Femur (tissue), 1 donor: Measurements from ENCODE around the gene DUS4L.

Experiments
- DNase-seq: peaks from one replicate; pipeline ENCODE4 v3.0.0-alpha.2; 2017

The DUS4L gene

DNA sequence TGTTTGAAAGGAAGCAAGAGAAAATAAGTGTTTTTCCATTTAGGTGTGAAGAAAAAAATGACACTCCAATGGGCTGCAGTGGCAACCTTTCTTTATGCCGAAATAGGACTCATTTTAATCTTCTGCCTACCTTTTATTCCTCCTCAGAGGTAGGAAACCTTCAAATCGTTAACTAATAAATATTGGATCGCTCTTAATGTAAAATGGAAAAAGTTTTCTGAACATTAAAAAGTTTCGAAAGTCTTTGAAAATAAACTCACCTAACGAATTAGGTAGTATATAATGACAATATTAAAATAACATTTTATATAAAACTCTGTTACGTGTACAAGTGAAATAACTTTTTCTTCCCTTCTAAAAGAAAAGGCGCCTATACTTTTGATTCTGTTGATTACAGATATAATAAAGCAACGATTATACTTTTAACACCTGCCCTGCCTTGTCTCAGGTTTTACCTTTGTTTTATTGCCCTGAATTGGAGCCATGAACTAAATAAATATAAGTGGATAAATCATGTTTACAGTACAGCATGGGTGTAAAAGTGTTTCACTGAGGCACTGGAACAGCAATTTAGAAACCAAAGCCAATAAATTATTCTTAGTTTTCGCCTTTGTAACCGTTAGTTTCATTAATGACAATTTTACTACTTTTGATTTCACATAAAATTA is 17.1 kb downstream of the DUS4L start:
- DNase-seq = no peak

DNA sequence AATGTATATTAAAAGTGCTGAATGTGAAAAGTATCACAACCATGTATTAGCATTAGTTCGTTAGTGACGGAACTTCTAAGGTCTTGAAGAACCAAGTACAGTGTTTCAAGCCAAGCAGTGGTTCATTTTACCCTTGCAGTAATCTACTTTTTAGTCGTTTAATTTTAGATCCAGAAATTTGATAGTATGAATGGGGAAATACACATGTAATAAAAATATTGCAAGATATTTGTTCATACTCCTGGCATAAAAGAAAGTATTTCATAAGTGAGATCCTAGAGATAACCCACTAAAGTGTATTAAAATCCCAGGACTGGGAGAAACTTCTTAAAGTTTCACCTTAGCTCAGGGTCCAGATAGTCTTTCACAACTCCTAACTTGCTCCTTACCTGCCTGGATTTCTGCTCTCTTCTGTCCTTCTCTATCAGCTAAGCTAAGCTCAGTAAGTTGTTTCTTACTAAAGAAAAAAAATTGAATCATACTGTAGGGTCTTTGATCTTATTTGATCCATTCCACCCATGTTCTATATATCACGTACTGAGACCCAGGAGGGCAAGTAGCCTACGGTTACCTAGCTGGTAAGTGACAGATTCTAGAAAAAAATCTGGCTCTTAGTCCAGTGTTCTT is 17.7 kb downstream of the DUS4L start:
- DNase-seq = no peak

DNA sequence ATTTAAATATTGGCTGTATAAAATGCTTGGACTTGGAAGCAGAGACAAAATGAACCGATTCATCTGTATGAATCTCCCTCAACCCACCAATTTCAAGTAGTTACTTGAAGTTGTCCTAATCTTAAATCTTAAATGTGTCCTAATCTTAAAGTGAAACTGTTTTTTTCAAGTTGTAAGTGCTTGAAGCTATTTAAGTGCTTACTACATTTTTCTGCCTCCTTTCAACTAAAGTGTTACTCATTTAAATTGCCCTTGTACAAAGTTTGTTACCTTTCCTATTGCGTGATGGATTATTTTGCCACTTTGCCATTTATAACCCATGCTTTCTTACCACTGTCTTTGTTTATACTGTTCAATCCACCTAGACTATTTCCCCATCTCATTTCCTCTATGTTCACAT is 19.1 kb downstream of the DUS4L start:
- DNase-seq = no peak

DNA sequence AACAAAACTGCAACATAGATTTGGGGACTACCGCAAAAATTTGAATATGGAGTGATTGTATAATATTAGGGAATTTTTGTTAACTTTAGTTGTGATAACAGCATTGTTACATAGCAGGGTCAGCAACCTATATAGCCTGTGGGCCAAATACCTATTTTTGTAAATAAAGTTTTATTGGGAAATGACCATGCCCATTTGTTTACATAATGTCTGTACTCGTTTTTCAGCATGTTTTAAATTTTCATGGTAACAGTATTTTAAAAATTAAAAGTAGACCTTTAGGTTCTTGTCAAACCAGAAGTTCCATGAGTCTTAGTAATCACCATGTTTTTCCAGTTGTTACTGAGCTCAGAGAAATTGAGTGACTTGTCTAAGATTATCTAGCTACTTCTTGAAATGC is 20.9 kb downstream of the DUS4L start:
- no peak for DNase-seq

DNA sequence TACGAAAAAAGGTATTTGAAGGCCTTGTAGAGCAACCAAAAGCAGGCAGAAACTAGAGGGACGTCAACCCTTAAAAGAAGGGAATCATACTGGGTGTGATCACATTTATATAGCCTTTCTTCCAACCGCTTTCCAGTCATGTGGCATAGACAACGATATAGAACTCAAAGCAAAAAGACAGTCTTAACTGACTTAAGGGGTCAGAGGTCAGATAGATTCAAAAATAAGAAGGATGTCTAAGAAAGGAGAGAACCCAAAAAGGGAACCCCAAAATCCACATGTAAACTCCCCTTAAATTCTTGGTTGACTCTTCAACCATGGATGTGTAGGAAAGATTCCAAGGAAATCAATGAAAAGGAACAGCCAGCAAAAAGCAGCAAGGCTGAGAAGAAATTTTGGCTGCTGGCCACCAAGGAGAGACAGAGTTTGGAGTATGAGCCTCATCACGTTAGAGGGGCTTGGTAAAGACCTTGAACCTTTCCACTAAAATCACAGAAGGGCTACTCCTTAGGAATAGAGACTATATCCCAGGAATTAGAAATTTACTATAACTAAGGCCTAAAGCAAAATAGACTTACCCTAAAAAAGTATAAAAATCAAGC is 24.9 kb downstream of the DUS4L start:
- no peak for DNase-seq

DNA sequence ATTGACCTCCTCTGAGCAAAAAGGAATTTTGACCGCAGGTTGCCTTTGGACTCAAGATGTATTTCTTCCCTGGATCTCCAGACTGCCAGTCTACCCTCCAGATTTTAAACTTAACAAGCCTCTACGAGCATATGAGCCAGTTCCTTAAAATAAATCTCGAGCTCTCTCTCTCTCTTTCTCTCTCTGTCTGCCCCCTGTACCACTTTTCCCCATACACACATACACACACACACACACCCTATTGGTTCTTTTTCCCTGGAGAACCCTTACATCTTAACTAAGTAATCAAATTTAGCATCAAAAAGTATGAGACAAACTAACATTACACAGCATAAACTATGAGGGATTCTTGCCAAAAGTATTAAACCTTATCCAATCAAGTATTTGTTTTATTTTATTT is 27.6 kb downstream of the DUS4L start:
- DNase-seq = no peak

DNA sequence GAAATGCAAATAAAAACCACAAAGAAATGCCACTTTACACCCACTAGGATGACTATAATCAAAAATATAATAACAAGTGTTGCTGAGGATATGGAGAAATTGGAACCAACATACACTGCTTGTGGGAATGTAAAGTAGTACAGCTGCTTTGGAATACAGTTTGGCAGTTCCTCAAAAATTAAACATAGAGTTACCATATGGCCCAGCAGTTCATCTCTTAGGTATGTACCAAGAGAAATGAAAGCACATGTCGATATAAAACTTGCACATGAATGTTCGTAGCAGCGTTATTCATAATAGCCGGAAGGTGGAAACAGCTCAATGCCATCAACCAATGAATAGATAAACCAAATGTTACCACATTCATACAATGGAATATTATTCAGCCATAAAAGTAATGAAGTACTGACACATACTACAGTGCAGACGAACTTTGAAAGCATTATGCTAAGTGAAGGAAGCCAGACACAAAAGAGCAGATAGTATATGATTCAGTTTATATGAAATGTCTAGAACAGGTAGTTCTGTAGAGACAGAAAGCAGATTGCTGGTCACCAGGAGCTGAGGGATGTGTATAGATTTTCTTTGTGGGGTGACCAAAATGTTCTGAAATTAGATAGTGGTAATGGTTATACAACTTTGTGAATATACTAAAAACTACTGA is 28.7 kb downstream of the DUS4L start:
- no peak for DNase-seq

DNA sequence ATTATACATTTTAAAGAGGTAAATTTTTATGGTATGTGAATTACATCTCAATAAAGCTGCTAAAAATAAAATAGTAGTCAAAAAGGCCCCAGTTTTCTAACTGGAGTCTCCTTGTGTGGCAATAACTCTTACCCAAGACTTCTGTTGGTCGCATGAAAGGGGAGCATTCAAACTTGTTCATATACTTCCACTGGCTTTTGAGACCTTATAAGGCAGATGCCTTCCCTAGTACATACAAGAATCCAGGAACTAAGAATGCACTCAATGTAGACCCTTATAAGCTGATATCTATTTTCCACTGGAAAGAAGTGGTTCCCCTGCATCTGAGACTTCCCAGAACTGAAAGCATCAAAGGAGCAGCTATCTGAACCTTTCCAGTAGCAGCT is 29.2 kb downstream of the DUS4L start:
- DNase-seq = no peak

DNA sequence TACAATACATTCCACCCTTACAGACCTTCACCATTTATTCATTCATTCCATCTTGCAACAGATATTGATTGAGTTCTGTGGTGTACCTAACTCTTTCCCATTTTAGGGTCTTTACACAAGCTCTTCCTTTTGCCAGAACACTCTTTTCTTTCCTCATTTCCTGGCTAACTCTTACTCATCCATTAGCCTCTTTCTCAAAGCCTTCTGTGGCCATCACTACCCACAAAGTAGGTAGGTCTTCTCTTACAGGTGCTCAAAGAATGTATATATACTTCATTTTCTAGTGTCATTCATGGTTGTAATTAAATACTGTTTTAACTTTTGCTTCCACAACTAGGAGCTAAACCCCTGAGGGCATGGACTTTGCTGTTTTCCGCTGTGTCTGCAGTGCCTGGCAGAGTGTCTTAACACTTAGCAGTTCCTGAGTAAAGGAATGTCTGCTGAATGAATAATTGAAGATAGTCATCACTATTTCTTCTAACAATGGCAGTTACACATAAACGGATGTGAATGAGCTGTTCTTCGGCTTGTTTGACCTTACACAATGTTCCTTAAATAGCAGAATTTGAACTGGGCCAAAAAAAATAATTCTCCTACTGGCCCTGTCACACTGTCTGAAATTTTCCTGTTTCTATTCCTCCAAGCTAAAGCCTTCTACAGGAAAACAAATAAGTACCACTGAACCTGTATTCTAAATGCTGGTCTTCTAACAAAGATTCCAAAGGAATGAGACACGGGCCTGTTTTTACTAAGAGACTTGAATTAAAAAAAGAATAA is 31.4 kb downstream of the DUS4L start:
- DNase-seq = no peak

DNA sequence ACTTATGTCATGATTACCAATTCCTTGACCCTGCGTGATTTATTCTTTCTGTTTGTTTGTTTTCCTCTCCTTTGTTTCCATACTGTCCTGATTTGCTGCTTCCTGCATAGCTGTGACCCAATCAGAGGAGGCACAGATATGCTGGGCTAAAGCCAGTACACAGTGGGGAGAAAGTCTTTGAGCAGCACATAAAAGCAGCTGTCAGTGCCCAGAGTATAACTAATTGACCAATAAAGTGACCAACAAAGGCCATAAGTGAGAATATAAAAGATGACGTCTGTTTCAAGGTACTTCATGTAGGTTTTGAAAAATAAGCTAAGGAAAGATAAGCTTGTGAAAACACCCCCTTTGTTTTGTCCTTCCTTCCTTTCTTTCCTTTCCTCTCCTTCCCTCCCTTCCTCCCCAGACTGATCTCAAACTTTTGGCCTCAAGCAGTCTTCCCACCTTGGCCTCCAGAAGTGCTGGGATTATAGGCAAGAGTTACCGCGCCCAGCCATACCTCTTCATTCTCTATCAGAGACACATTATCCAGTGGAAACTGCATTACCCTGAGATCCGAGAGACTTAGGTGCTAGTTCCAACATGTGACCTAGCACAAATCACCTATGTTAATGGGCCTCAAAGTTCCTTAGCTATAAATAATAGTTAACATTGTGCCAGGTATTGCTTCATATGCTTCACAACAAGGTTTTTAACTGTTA is 33.3 kb downstream of the DUS4L start:
- DNase-seq = no peak

DNA sequence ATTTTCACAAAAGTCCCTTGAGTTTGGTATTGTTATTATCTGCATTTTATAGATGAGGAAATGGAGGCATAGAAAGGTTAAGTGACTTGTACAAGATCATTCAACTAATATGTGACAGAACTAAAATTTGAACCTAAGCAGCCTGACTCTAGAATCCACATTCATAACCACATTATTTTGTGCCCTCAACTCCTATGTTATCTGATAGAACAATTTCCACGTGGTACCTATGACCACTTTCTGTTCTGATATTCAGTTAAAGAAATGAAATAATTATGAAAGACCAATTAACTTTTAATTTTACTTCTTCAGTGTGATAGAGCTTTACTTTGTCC is 33.8 kb downstream of the DUS4L start:
- DNase-seq = no peak

DNA sequence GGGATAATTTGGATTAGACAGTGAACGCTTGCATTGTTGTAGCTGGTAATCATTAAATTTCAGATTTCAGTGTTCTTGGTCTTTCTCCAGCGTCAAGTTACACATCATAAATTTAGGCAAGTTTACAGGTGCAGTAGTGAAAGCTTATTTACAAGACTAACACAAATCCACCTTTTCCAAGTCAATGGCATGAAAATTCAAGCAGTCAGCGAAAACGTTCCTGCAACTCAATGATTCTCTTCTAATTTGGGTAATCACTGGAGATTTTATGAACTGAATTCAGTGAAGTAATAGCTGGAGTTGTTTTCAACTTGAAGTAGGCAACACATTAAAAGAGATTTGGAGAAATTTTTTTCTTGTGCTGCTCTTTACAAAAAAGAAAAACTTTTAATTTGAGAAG is 34.2 kb downstream of the DUS4L start:
- no peak for DNase-seq

DNA sequence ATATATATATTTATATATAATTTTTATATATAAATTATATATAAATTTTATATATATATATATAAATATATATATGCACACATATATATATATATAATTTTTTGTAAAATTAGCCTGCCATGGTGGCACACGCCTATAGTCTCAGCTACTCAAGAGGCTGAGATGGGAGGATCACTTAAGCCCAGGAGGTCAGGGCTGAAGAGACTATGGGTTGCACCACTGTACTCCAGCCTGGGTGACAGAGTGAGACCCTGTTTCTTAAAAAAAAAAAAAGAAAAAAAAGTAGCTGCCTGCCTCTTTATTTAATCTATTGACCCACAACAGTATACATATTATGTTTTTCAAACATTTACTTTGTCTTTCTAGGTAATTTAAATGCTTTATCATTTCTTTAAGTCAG is 35.5 kb downstream of the DUS4L start:
- DNase-seq = no peak

DNA sequence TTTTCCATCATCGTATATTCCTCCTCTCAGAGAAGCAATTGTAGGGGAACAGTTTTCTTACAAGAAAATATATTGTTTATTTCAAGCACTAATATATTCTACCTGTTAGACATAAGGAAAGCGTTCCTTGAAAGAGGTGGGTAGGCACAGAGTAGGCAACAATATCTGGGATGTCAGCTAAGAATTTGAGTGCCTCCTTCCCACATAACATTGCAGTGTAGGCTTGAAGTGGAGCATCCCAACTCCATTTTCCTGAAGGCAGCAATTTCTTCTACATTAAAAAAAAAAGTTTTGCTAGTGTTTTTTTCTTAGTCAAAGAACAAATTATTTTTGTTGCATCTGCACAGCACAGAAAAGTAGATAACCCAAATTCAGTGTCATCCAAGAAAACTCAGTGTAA is 37.0 kb downstream of the DUS4L start:
- no peak for DNase-seq

DNA sequence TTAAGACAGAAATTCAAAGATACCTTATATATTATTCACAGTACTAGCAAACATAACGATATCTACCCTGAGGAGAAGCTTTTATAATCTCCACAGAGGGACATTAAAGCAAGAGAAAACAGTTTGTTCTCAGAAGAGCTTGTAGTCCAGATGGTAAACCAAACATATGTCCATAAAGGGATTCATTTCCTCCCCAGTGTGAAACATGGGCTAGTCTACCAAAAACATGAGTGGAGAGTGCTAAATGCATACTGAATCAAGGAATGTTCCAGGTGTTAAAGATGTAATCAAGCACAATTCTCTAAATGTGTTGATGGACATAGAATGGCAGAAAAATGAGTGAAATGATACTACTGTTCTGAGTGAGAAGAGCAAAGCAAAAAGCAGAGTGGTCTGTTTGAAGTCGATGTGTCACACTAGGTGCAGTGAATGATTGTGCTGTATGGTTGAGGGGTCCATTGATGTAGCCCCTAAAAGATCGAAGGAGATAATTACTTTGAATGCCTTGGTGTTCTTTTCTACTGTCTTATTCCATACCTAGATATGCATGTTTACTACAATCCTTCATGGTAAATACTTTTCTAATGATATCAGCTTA is 41.5 kb downstream of the DUS4L start:
- no peak for DNase-seq

DNA sequence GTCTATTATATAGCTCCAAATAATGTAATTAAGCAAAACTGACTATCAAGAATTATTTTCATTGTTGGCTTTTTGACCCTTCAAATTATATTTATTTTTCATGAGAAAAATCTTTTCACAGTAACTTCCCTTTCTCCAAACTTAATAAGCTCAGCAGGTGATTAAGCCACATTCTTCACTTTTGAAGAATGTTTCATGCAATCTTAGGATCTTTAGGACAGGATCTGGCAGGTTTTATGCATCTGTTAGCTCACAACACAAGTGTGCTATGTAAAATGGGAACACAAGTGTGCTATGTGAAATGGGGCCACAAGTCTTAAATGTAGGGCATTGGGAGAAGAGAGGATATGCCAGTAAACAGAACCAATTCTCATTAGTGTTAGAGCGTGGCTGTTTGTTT is 42.5 kb downstream of the DUS4L start:
- no peak for DNase-seq

DNA sequence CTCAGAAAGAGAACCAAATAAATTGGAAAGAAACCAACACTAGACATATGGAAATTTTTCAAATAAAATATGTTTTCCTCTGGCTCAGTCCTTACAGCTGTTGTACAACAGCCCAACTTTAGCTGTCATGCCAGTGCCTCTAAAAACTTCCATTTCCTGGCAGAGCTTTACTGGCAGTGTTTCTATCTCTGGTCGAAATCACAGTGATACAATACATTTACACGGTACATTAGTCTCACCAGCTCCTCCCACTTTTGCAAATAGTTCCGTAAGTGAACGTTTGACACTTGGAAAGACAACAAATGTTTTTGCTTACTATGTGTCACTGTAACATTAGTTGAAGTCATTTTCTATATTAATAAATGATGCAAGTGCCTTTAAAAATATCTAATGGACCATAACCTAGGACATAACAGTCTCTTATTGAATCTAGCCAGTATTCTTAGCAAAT is 46.1 kb downstream of the DUS4L start:
- peak; percentile 28 for DNase-seq

DNA sequence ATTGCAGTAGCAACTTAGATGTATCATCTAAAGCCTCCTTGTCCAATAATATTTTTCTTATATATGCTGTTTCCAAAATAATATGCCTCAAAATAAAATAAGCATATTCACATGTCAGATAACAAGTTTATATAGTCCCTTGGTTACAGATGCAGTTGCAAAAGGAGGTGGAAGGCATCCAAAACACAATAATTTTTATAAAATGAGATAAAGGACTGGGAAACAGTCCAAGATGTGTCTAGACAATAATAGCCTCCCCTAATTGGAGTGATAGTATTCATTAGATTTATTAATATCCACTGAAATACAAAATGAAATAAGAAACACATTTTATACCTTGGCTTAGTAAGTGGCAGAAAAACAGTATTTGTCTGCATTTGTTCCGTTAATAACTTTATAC is 46.6 kb downstream of the DUS4L start:
- no peak for DNase-seq

DNA sequence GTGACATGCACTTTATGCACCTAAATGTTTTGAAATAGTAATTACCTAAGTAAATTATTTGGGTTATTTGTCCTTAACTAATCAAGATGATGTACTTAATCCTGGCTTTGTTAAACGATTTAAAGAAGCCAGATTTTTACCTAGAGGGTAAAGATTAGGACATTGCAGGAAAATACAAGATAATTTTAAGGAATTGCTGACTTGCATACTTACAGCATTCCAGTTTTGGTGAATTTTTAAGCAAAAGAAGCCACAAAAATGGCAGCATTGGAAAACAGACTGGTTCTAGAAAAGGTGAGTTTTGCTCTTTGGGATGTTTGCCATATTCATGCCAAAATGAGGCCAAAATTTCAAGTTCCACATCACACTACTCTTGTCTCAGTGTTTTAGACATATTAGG is 49.7 kb downstream of the DUS4L start:
- DNase-seq = no peak

DNA sequence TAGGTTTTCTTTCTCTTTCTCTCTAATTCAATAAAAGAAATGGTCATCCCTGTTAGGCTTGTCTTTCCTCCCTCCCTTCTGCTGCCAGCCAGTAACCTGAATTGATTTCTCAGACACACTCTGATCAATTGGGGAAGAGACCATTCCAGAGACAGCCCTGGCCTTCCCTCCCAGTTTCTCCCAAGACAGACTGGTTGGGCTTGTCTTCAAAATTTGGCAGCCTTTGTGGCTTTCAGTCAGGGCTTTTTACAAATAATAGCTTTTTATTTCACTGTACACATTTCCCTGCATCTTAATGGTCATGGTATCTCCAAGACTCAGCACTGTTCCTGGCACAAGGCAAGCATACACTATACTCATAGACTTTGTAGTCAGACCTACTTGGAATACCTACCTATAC is 50.2 kb downstream of the DUS4L start:
- no peak for DNase-seq

DNA sequence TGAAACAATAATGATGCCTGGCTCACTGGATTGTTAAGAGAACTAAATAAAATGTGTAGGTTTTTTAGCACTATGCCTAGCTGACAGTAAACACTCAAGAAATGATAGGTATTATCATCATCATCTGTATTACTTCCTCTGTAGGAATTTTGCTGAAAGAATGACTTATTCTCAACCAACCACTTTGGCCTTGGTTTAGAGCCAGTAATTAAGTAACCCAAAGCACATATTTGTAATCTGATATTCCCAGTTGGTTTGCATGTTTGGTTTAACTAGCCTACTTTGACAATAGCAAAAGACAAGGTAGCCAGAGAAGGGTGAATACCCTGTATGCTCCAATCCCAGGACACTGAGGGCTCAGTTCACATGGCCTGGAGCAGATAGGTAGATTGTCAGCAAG is 50.7 kb downstream of the DUS4L start:
- no peak for DNase-seq

DNA sequence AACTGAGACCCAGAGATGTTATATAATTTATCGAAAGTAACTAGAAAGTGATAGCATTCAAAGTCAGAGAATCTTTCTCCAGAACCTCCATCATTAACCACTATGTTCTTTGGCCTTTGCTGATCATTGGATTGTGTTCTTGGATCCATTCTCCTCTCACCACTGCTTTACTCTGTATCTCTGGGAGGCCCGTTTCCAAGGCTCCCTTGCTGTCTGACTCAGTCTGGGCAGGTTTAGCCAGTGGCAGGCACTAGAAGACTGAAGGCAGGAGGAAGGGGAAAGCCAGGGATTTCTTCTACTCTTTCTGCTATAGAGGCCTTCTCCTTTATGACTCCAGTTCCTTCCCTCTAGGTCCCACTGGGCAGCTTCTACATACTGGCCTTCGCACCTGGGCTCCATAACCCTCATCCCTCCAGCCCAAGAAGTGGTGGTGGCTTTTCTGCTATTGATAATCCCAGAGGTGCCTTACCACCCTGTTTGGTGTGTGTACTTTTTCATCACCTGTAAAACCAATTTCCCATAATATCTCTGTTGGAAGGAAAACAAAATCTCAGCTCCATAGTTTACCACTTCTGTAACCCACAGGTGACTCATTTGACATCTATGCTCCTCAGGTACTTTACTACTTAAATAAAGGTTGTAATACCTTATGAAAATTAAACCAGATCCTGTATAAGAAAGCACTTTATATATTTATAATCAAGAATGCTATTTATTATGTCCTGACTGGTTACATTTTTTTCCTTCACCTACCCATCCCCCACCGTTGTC is 52.3 kb downstream of the DUS4L start:
- DNase-seq = no peak
